HEK293 (cell line): ENCODE results near the gene P2RX4.

Source experiments
- CTCF ChIA-PET: fragments of 350-600 bp; formaldehyde crosslinking; extraction: SDS; loops from one replicate; lab custom pipeline; 2021; ENCODE audit warnings: antibody characterized with exemption; lab: Yijun Ruan, JAX
- POLR2A ChIA-PET: fragments of 300-600 bp; formaldehyde crosslinking; extraction: SDS; loops from one replicate; lab custom pipeline; 2020; ENCODE audit warnings: antibody characterized with exemption, inconsistent platforms; lab: Yijun Ruan, JAX
- H3K27ac ChIP-seq: fragments of 200-500 bp; sonication (Bioruptor generic); 2 replicates; pipeline ENCODE4 v1.5.1; 2014; ENCODE audit warnings: low read depth, low read length, control low read depth, inconsistent platforms; ENCODE audit errors: extremely low read depth
- H3K36me3 ChIP-seq, 2 experiments: fragments of 200-500 bp in 1 of 2; sonication (Bioruptor generic) in 1 of 2; 1 replicate in 1 of 2; 2 replicates in 1 of 2; pipeline ENCODE4 v1.5.1; 2014 to 2017; ENCODE audit warnings: inconsistent platforms in 2 of 2, low read length in 2 of 2; ENCODE audit not compliant: control insufficient read depth in 2 of 2, insufficient read depth in 1 of 2
- H3K4me1 ChIP-seq: fragments of 200-500 bp; sonication (Bioruptor generic); 2 replicates; pipeline ENCODE4 v1.5.1; 2014; ENCODE audit warnings: mild to moderate bottlenecking, low read length, inconsistent platforms; ENCODE audit not compliant: control insufficient read depth, insufficient read depth
- H3K4me3 ChIP-seq: 2 replicates; pipeline ENCODE4 v1.5.1; 2011; ENCODE audit warnings: low read depth, mild to moderate bottlenecking, control low read depth, low read length, moderate library complexity
- H3K9me3 ChIP-seq: fragments of 200-500 bp; sonication (Bioruptor generic); 2 replicates; pipeline ENCODE4 v1.5.1; 2014; ENCODE audit warnings: low read depth, low read length, inconsistent platforms; ENCODE audit not compliant: control insufficient read depth, insufficient read depth
- ELK4 ChIP-seq: IDR thresholded peaks from 2 replicates; pipeline ENCODE4 v1.6.1; 2011; ENCODE audit warnings: mild to moderate bottlenecking, low read depth, low read length, borderline replicate concordance
- PRDM1 ChIP-seq: fragments of 450-650 bp; formaldehyde crosslinking; IDR thresholded peaks from 2 replicates; pipeline ENCODE4; 2016; ENCODE audit warnings: missing biosample characterization, missing genetic modification characterization
- PRDM10 ChIP-seq: fragments of 450-650 bp; formaldehyde crosslinking; IDR thresholded peaks from 2 replicates; pipeline ENCODE4 v1.5.1; 2016; ENCODE audit warnings: missing biosample characterization, missing genetic modification characterization
- REST ChIP-seq: fragments of 450-650 bp; formaldehyde crosslinking; IDR thresholded peaks from 2 replicates; pipeline ENCODE4 v1.5.1; 2016; ENCODE audit warnings: missing biosample characterization, missing genetic modification characterization
- SP7 ChIP-seq: fragments of 450-650 bp; formaldehyde crosslinking; IDR thresholded peaks from 2 replicates; pipeline ENCODE4 v1.5.1; 2016; ENCODE audit warnings: missing biosample characterization, missing genetic modification characterization
- ZBTB20 ChIP-seq: fragments of 450-650 bp; formaldehyde crosslinking; IDR thresholded peaks from 2 replicates; pipeline ENCODE4 v1.5.1; 2016; ENCODE audit warnings: missing biosample characterization, missing genetic modification characterization
- ZEB2 ChIP-seq: fragments of 450-650 bp; formaldehyde crosslinking; IDR thresholded peaks from 2 replicates; pipeline ENCODE4 v1.5.1; 2016; ENCODE audit warnings: missing biosample characterization, missing genetic modification characterization
- ZNF121 ChIP-seq: fragments of 450-650 bp; formaldehyde crosslinking; IDR thresholded peaks from 2 replicates; pipeline ENCODE4 v1.5.1; 2016; ENCODE audit warnings: missing biosample characterization, missing genetic modification characterization
- ZNF146 ChIP-seq: fragments of 450-650 bp; formaldehyde crosslinking; IDR thresholded peaks from 2 replicates; pipeline ENCODE4 v1.5.1; 2016; ENCODE audit warnings: missing biosample characterization, missing genetic modification characterization
- ZNF16 ChIP-seq: fragments of 450-650 bp; formaldehyde crosslinking; IDR thresholded peaks from 2 replicates; pipeline ENCODE4 v1.5.1; 2016; ENCODE audit warnings: low read depth, missing biosample characterization, missing genetic modification characterization
- ZNF174 ChIP-seq: fragments of 450-650 bp; formaldehyde crosslinking; IDR thresholded peaks from 2 replicates; pipeline ENCODE4 v1.5.0; 2017; ENCODE audit warnings: missing biosample characterization, mild to moderate bottlenecking, missing genetic modification characterization
- ZNF280C ChIP-seq: fragments of 450-650 bp; formaldehyde crosslinking; IDR thresholded peaks from 2 replicates; pipeline ENCODE4 v1.5.1; 2016; ENCODE audit warnings: missing biosample characterization, missing genetic modification characterization
- ZNF335 ChIP-seq: fragments of 450-650 bp; formaldehyde crosslinking; conservative IDR thresholded peaks from 2 replicates; pipeline ENCODE4 v1.5.1; 2016; ENCODE audit warnings: missing biosample characterization, missing genetic modification characterization
- ZNF366 ChIP-seq: fragments of 450-650 bp; formaldehyde crosslinking; conservative IDR thresholded peaks from 2 replicates; pipeline ENCODE4 v1.5.1; 2016; ENCODE audit warnings: missing biosample characterization, missing genetic modification characterization
- ZNF521 ChIP-seq: fragments of 450-650 bp; formaldehyde crosslinking; IDR thresholded peaks from 2 replicates; pipeline ENCODE4 v1.5.1; 2017; ENCODE audit warnings: missing biosample characterization, mild to moderate bottlenecking, missing genetic modification characterization
- ZNF555 ChIP-seq: fragments of 450-650 bp; formaldehyde crosslinking; conservative IDR thresholded peaks from 2 replicates; pipeline ENCODE4 v1.5.1; 2017; ENCODE audit warnings: missing biosample characterization, mild to moderate bottlenecking, missing genetic modification characterization, inconsistent platforms
- ZNF561 ChIP-seq: fragments of 450-650 bp; IDR thresholded peaks from 2 replicates; pipeline ENCODE4 v1.5.1; 2018; ENCODE audit warnings: missing biosample characterization, missing genetic modification characterization, borderline replicate concordance
- ZNF621 ChIP-seq: fragments of 450-650 bp; formaldehyde crosslinking; IDR thresholded peaks from 2 replicates; pipeline ENCODE4 v1.5.1; 2017; ENCODE audit warnings: missing biosample characterization, missing genetic modification characterization
- ZSCAN23 ChIP-seq: fragments of 450-650 bp; formaldehyde crosslinking; IDR thresholded peaks from 2 replicates; pipeline ENCODE4 v1.5.1; 2016; ENCODE audit warnings: missing biosample characterization, missing genetic modification characterization

P2RX4 gene

GRCh38 chr12:121217761-121218160, 7.8 kb downstream of the P2RX4 start:
- Histone ChIP-seq H3K4me1 (no peaks in the 10 kb centered on the region), H3K9me3 (no peaks in the 10 kb centered on the region), H3K36me3 (peaks cover 8 to 27% of the 10 kb centered on the region in 2 experiments; a peak in 2 of 3 replicates), H3K4me3 (no peak overlapping the region), H3K27ac (no peak overlapping the region)
- ChIA-PET POLR2A (no interaction called here), CTCF (interaction anchor here (0.6 to 2.9 kb wide), 3 partner anchors 13 to 860 kb away, joined by 3 to 12 read pairs (median 5); no protein-coding TSS in a partner anchor)
- TF ChIP-seq ZNF146 (tag by site-specific recombination): 0 out of 2 replicates have a peak, but pooled peaks have one; percentile 33
- no peak for TF ChIP-seq ZSCAN23 (tag by site-specific recombination)

- Histone ChIP-seq H3K27ac (no peak overlapping the region), H3K4me3 (no peak overlapping the region), H3K4me1 (no peaks in the 10 kb centered on the region), H3K36me3 (peaks cover 0 to 37% of the 10 kb centered on the region in 2 experiments; a peak in 2 of 3 replicates), H3K9me3 (no peaks in the 10 kb centered on the region)
- POLR2A ChIA-PET: no interaction called here
- CTCF ChIA-PET: interaction anchor here (0.6 to 2.9 kb wide), 2 partner anchors 12 to 123 kb away, joined by 3 to 12 read pairs; no protein-coding TSS in a partner anchor
- TF ChIP-seq ZEB2 (tag by site-specific recombination) (no peak), PRDM10 (peak; percentile 86), ZNF280C (no peak), ZNF121 (peak; percentile 40)
Observed at GRCh38 chr12:121218588-121219352, 8.8 kb downstream of the P2RX4 start.

GRCh38 chr12:121219353-121219986, 9.5 kb downstream of the P2RX4 start:
- Histone ChIP-seq H3K4me3 (no peak overlapping the region), H3K4me1 (no peaks in the 10 kb centered on the region), H3K36me3 (peaks cover 0 to 40% of the 10 kb centered on the region in 2 experiments; a peak in 2 of 3 replicates), H3K27ac (no peak overlapping the region), H3K9me3 (no peaks in the 10 kb centered on the region)
- ChIA-PET POLR2A (no interaction called here), CTCF (interaction anchor here (0.6 kb wide), 1 partner anchor 123 kb away, joined by 3 read pairs; no protein-coding TSS in a partner anchor)
- TF ChIP-seq ZNF121 (peak; percentile 83), PRDM1 (0 out of 2 replicates have a peak, but pooled peaks have one; percentile 6), ZNF16 (tag by site-specific recombination) (no peak), ZNF521 (tag by site-specific recombination) (no peak), SP7 (tag by site-specific recombination) (no peak), ZNF561 (no peak), ZNF366 (tag by site-specific recombination) (peak; percentile 97), ZBTB20 (tag by site-specific recombination) (no peak), ELK4 (no peak), ZNF335 (tag by site-specific recombination) (no peak), ZNF621 (tag by site-specific recombination) (no peak), ZNF174 (tag by site-specific recombination) (no peak), REST (tag by site-specific recombination) (no peak), ZNF555 (no peak)
